H1 (cell line): ENCODE data around the gene SS18. TPM values are rescaled to one million over a fixed set of nuclear protein-coding genes. Genes with fewer than 3 reads are reported as not detected.

Experiments
- CTCF ChIA-PET: fragments of 300-600 bp; sonication (Branson Sonifier 250); formaldehyde crosslinking; loops from one replicate; lab custom pipeline; 2021; ENCODE audit not compliant: partially characterized antibody; lab: Charles Lee
- POLR2A ChIA-PET: fragments of 300-600 bp; sonication (Branson Sonifier 250); formaldehyde crosslinking; loops from one replicate; lab custom pipeline; 2021; ENCODE audit warnings: inconsistent platforms; ENCODE audit not compliant: partially characterized antibody; lab: Charles Lee
- DNase-seq, 2 experiments: peaks; one replicate each; pipeline versions ENCODE4 v3.0.0 to v3.0.0-alpha.2; 2010 to 2022; ENCODE audit warnings: low spot score in 2 of 2, low read depth in 1 of 2, mixed read lengths in 1 of 2
- FAIRE-seq: peaks from 2 replicates; lab custom pipeline; 2011; peaks lifted over from hg19 to GRCh38; lab: Jason Lieb, UNC
- H2AFZ ChIP-seq: 2 replicates; pipeline ENCODE4 v1.8.1; 2012; ENCODE audit warnings: low read length, inconsistent platforms
- H2AK5ac ChIP-seq: 2 replicates; pipeline ENCODE4 v1.6.1; 2013; ENCODE audit warnings: low read depth, low read length
- H2BK120ac ChIP-seq: replicated peaks from 2 replicates; pipeline ENCODE3; 2013; ENCODE audit warnings: low read depth, low read length, inconsistent platforms
- H2BK12ac ChIP-seq: 2 replicates; pipeline ENCODE4 v1.6.1; 2013; ENCODE audit warnings: low read depth, low read length
- H2BK15ac ChIP-seq: 2 replicates; pipeline ENCODE4 v1.6.1; 2013; ENCODE audit warnings: low read length
- H2BK20ac ChIP-seq: 2 replicates; pipeline ENCODE4 v1.6.1; 2013; ENCODE audit warnings: low read length
- H2BK5ac ChIP-seq: 2 replicates; pipeline ENCODE4 v1.6.1; 2013; ENCODE audit warnings: low read depth, low read length
- H3K14ac ChIP-seq: 2 replicates; pipeline ENCODE4 v1.6.1; 2013; ENCODE audit warnings: inconsistent platforms; ENCODE audit not compliant: insufficient read length
- H3K18ac ChIP-seq: 2 replicates; pipeline ENCODE4 v1.6.1; 2013; ENCODE audit warnings: low read length; ENCODE audit errors: extremely low read depth
- H3K23ac ChIP-seq: 2 replicates; pipeline ENCODE4 v1.6.1; 2013; ENCODE audit warnings: inconsistent platforms; ENCODE audit not compliant: insufficient read length
- H3K23me2 ChIP-seq: 2 replicates; pipeline ENCODE4 v1.6.1; 2013; ENCODE audit warnings: low read depth, low read length
- H3K27ac ChIP-seq: 2 replicates; pipeline ENCODE4 v1.6.1; 2011; ENCODE audit warnings: low read depth, low read length, inconsistent platforms
- H3K27me3 ChIP-seq, 4 experiments: replicated peaks in 1 of 4; 1 replicate in 1 of 4; 2 replicates in 3 of 4; pipeline versions ENCODE4 v1.6.1 to v1.8.1; 2011 to 2013; ENCODE audit warnings: low read length in 3 of 4, mild to moderate bottlenecking in 3 of 4, inconsistent platforms in 2 of 4, mixed read lengths in 2 of 4, moderate library complexity in 1 of 4; ENCODE audit not compliant: control insufficient read depth in 3 of 4, insufficient read depth in 3 of 4; ENCODE audit errors: extremely low read depth in 1 of 4
- H3K36me3 ChIP-seq, 4 experiments: 2 replicates each; pipeline versions ENCODE4 v1.6.1 to v1.8.1; 2011 to 2013; ENCODE audit warnings: mild to moderate bottlenecking in 4 of 4, low read length in 3 of 4, moderate library complexity in 2 of 4, control low read depth in 1 of 4, inconsistent platforms in 1 of 4; ENCODE audit not compliant: insufficient read depth in 4 of 4, control insufficient read depth in 2 of 4
- H3K4ac ChIP-seq: replicated peaks from 2 replicates; pipeline ENCODE3; 2013; ENCODE audit warnings: low read length, low read depth, mixed read lengths, inconsistent platforms; ENCODE audit not compliant: insufficient read length
- H3K4me1 ChIP-seq, 4 experiments: replicated peaks in 1 of 4; 1 replicate in 1 of 4; 2 replicates in 3 of 4; pipeline versions ENCODE4 v1.6.1 to v1.8.1; 2011 to 2013; ENCODE audit warnings: low read length in 3 of 4, inconsistent platforms in 2 of 4, mixed read lengths in 1 of 4; ENCODE audit not compliant: insufficient read depth in 4 of 4, control insufficient read depth in 3 of 4
- H3K4me2 ChIP-seq, 2 experiments: 2 replicates each; pipeline versions ENCODE4 v1.6.1 to v1.8.1; 2011 to 2013; ENCODE audit warnings: low read depth in 2 of 2, low read length in 2 of 2, control low read depth in 1 of 2, inconsistent platforms in 1 of 2, mild to moderate bottlenecking in 1 of 2; ENCODE audit not compliant: insufficient read depth in 1 of 2
- H3K4me3 ChIP-seq, 4 experiments: fragments of 200-600, 300-600 bp in 1 of 4; sonication (generic), shearing (Covaris generic), sonication (Bioruptor Twin) in 1 of 4; 2 replicates each; pipeline versions ENCODE4 v1.5.1 to v1.8.1; 2011 to 2016; ENCODE audit warnings: low read length in 4 of 4, low read depth in 3 of 4, control low read depth in 2 of 4, inconsistent platforms in 2 of 4, mild to moderate bottlenecking in 2 of 4, mixed read lengths in 1 of 4, moderate library complexity in 1 of 4; ENCODE audit not compliant: insufficient read depth in 2 of 4; ENCODE audit errors: extremely low read depth in 1 of 4
- H3K56ac ChIP-seq: replicated peaks from 2 replicates; pipeline ENCODE3; 2013; ENCODE audit warnings: low read depth, mild to moderate bottlenecking, mixed read lengths, low read length, inconsistent platforms; ENCODE audit not compliant: insufficient read length
- H3K79me1 ChIP-seq: 2 replicates; pipeline ENCODE4 v1.6.1; 2013; ENCODE audit warnings: low read depth, low read length, control low read depth
- H3K79me2 ChIP-seq, 2 experiments: 2 replicates each; pipeline versions ENCODE4 v1.6.1 to v1.8.1; 2012 to 2013; ENCODE audit warnings: low read length in 2 of 2, mild to moderate bottlenecking in 2 of 2, inconsistent platforms in 1 of 2; ENCODE audit not compliant: insufficient read depth in 2 of 2, control insufficient read depth in 1 of 2
- H3K9ac ChIP-seq, 4 experiments: replicated peaks in 1 of 4; 1 replicate in 1 of 4; 2 replicates in 3 of 4; pipeline versions ENCODE4 v1.6.1 to v1.8.1; 2011 to 2013; ENCODE audit warnings: low read depth in 3 of 4, low read length in 3 of 4, control low read depth in 2 of 4, mild to moderate bottlenecking in 2 of 4, moderate library complexity in 2 of 4, inconsistent platforms in 1 of 4; ENCODE audit errors: extremely low read depth in 1 of 4
- H3K9me3 ChIP-seq, 2 experiments: 2 replicates each; pipeline versions ENCODE4 v1.6.1 to v1.8.1; 2012 to 2013; ENCODE audit warnings: mild to moderate bottlenecking in 2 of 2, moderate library complexity in 2 of 2, control low read depth in 1 of 2, inconsistent platforms in 1 of 2, low read depth in 1 of 2, low read length in 1 of 2, mixed read lengths in 1 of 2; ENCODE audit not compliant: insufficient read depth in 2 of 2
- H4K20me1 ChIP-seq, 2 experiments: replicated peaks in 1 of 2; 2 replicates each; pipeline versions ENCODE3 to v1.8.1; 2011 to 2013; ENCODE audit warnings: inconsistent platforms in 2 of 2, low read length in 2 of 2, mild to moderate bottlenecking in 1 of 2; ENCODE audit not compliant: insufficient read depth in 2 of 2, control insufficient read depth in 1 of 2
- H4K5ac ChIP-seq: 2 replicates; pipeline ENCODE4 v1.6.1; 2013; ENCODE audit warnings: low read length, low read depth, mixed read lengths, inconsistent platforms; ENCODE audit not compliant: insufficient read length
- H4K8ac ChIP-seq: 2 replicates; pipeline ENCODE4 v1.8.0; 2013; ENCODE audit warnings: mild to moderate bottlenecking, moderate library complexity, low read length, inconsistent platforms; ENCODE audit not compliant: insufficient read depth; ENCODE audit errors: extremely low read depth
- H4K91ac ChIP-seq: replicated peaks from 2 replicates; pipeline ENCODE3; 2013; ENCODE audit warnings: low read length, mixed read lengths, inconsistent platforms; ENCODE audit not compliant: insufficient read length
- BRCA1 ChIP-seq: IDR thresholded peaks from 2 replicates; pipeline ENCODE4 v1.6.1; 2012; ENCODE audit warnings: low read depth, low read length, improper control_type of control experiment
- FOSL1 ChIP-seq: IDR thresholded peaks from 2 replicates; pipeline ENCODE4 v1.6.1; 2011; ENCODE audit warnings: mild to moderate bottlenecking, low read depth, low read length, moderate library complexity; ENCODE audit not compliant: insufficient read depth
- JUN ChIP-seq: IDR thresholded peaks from 2 replicates; pipeline ENCODE4 v1.6.1; 2011; ENCODE audit warnings: low read depth, mild to moderate bottlenecking, improper control_type of control experiment, low read length
- KDM5A ChIP-seq: fragments of 200-600 bp; IDR thresholded peaks from 2 replicates; pipeline ENCODE4 v1.7.1; 2012; ENCODE audit warnings: mild to moderate bottlenecking, low read length, inconsistent platforms, mixed read lengths
- RNF2 ChIP-seq: fragments of 200-900, 300-1000 bp; sonication (generic); IDR thresholded peaks from 2 replicates; pipeline ENCODE4 v1.7.1; 2016; ENCODE audit warnings: borderline replicate concordance, low read depth, mild to moderate bottlenecking, antibody characterized with exemption, low read length; ENCODE audit not compliant: poor library complexity, severe bottlenecking; ENCODE audit errors: missing control alignments
- SIRT6 ChIP-seq: IDR thresholded peaks from one replicate; pipeline ENCODE4 v1.7.1; 2012; ENCODE audit warnings: low read length, inconsistent platforms
- SRF ChIP-seq: IDR thresholded peaks from 2 replicates; pipeline ENCODE4 v1.6.1; 2011; ENCODE audit warnings: mild to moderate bottlenecking, low read depth, low read length, moderate library complexity
- SUZ12 ChIP-seq: fragments of 200-600 bp; sonication (generic); IDR thresholded peaks from 2 replicates; pipeline ENCODE4 v1.6.1; 2012; ENCODE audit warnings: mild to moderate bottlenecking, inconsistent platforms, low read length, moderate library complexity, mixed read lengths
- TAF7 ChIP-seq: optimal IDR thresholded peaks from 2 replicates; pipeline ENCODE3; 2011; ENCODE audit warnings: low read depth, mild to moderate bottlenecking, inconsistent platforms, low read length, moderate library complexity, borderline replicate concordance
- WGBS, 2 experiments: shearing (Covaris generic) in 1 of 2; methylation state at CpG; one replicate each; pipeline versions ENCODE4 v1.1.6 to v1.1.7; 2013 to 2015; ENCODE audit warnings: low lambda C conversion rate in 2 of 2, mixed read lengths in 2 of 2, inconsistent platforms in 1 of 2, low coverage in 1 of 2, missing lambda C conversion rate in 1 of 2; ENCODE audit not compliant: insufficient replicate concordance in 2 of 2, insufficient coverage in 1 of 2, insufficient read length in 1 of 2; ENCODE audit errors: extremely low coverage in 1 of 2, missing lambda C conversion rate in 1 of 2; 5-methylcytosine and 5-hydroxymethylcytosine counted together
- polyA plus RNA-seq, 7 experiments: library from polyadenylated mRNA; depleted of rRNA in 3 of 7; stranded (reverse) in 5 of 7; unstranded in 2 of 7; fragments of >200 nt in 5 of 7; fragments of 200-250 nt in 2 of 7; gene quantifications; 1 replicate in 5 of 7; 2 replicates in 1 of 7; 4 replicates in 1 of 7; pipeline versions ENCODE4 v1.2.1 to v1.2.3, GENCODE V29; 2011 to 2013; ENCODE audit warnings: missing spikeins in 2 of 7, mixed read lengths in 2 of 7
- total RNA-seq: library from RNA; stranded (reverse); fragmentation: NEBNext Ultra II Directional; extraction: Animal tissue kit (Norgen Biotek cat#: 25700); gene quantifications from 2 replicates; pipeline ENCODE4 v1.2.1, GENCODE V29; 2021

SS18 gene
- total and polyA plus RNA-seq, 2 of the 8 experiments (the other 6 are each of a cell fraction or from before 2014, with no cell fraction given) = 83.5 to 106 TPM

GRCh38 chr18:26002375-26002910 is 88.0 kb downstream of the SS18 start:
- Histone ChIP-seq H3K9me3 (no peaks in the 10 kb centered on the region), H4K5ac (no peak overlapping the region), H3K18ac (no peak overlapping the region), H2BK15ac (no peak overlapping the region), H2BK20ac (no peak overlapping the region), H2AK5ac (no peak overlapping the region), H4K91ac (no peak overlapping the region), H3K4me3 (no peak overlapping the region), H3K4ac (no peak overlapping the region), H2BK5ac (no peak overlapping the region), H3K27ac (no peak overlapping the region), H3K23ac (no peak overlapping the region), H3K79me2 (no peaks in the 10 kb centered on the region), H3K79me1 (no peaks in the 10 kb centered on the region), H3K14ac (no peak overlapping the region), H2AFZ (no peak overlapping the region), H3K23me2 (no peaks in the 10 kb centered on the region), H4K8ac (no peak overlapping the region), H3K9ac (no peak overlapping the region), H2BK120ac (no peak overlapping the region), H3K36me3 (no peaks in the 10 kb centered on the region), H3K27me3 (no peaks in the 10 kb centered on the region), H3K4me2 (no peak overlapping the region), H4K20me1 (no peaks in the 10 kb centered on the region), H3K4me1 (no peaks in the 10 kb centered on the region), H3K56ac (no peak overlapping the region), H2BK12ac (no peak overlapping the region)
- ChIA-PET POLR2A (no interaction called here), CTCF (no interaction called here)
- FAIRE-seq (no peak), DNase-seq (no peak)
- TF ChIP-seq KDM5A (no peak), SUZ12 (no peak), RNF2 (no peak), JUN (no peak), BRCA1 (no peak), SRF (no peak), SIRT6 (no peak), TAF7 (no peak), FOSL1 (no peak)
- WGBS, 2 experiments = 95% methylated on average over 1 of the region's 1 CpG; no CpG with 5 or more reads in 1 of the 2 experiments
